ENCODE results near the gene PAK6. TPM values are rescaled to one million over a fixed set of nuclear protein-coding genes. Genes with fewer than 3 reads are reported as not detected.
A peak's percentile ranks its signal among the peaks of the same experiment; 100 is the strongest.

Gene PAK6
- total and polyA plus RNA-seq, 9 of the 15 experiments (the other 6 are each of a cell fraction or from before 2014, with no cell fraction given) = 0.03 to 0.74 (median 0.16) TPM; not detected in 2

- TF ChIP-seq AFF4 (CRISPR knock-in tag; IDR thresholded peaks at IDR 0.05) = no peak
Observed at GRCh38 chr15:40314723-40315276, 75.9 kb downstream of the PAK6 start (continued).

- Histone ChIP-seq H3K4me2 (ENCODE audit: insufficient read depth, low read length) (no peak overlapping the region), H3K36me3 (ENCODE audit: control insufficient read depth, insufficient read depth, low read length) (no peaks in the 10 kb centered on the region), H3K4me1 (replicated peaks in 1 of 2; ENCODE audit: control insufficient read depth in 2 of 2, insufficient read depth in 2 of 2, low read length in 2 of 2) (peaks cover 0 to 3% of the 10 kb centered on the region in 2 experiments; a peak in 2 of 5 replicates), H3K79me2 (ENCODE audit: control insufficient read depth, insufficient read depth, low read length) (no peaks in the 10 kb centered on the region), H3K27ac (ENCODE audit: extremely low read depth, low read depth, low read length) (no peak overlapping the region), H3K9me3 (replicated peaks; ENCODE audit: control insufficient read depth, insufficient read depth, low read depth, low read length) (no peaks in the 10 kb centered on the region), H3K9ac (ENCODE audit: insufficient read depth in 1 of 2, low read depth in 2 of 2, low read length in 2 of 2) (no peak overlapping the region), H3K27me3 (ENCODE audit: control insufficient read depth in 2 of 2, insufficient read depth in 2 of 2, low read length in 2 of 2) (peaks cover 2 to 29% of the 10 kb centered on the region in 2 experiments; a peak in 3 of 5 replicates), H3K4me3 (no peak overlapping the region), H4K20me1 (replicated peaks; ENCODE audit: control insufficient read depth, insufficient read depth, low read length) (no peaks in the 10 kb centered on the region), H2AFZ (ENCODE audit: low read depth, low read length) (no peak overlapping the region), H3K9me1 (ENCODE audit: control insufficient read depth, insufficient read depth, low read length) (no peaks in the 10 kb centered on the region)
- TF ChIP-seq NFE2L1 (tag; IDR thresholded peaks at IDR 0.05; ENCODE audit: borderline replicate concordance, low read depth) = no peak
- no peak for TF ChIP-seq SMARCC2 (IDR thresholded peaks at IDR 0.05; ENCODE audit: low read depth)
- no peak for TF ChIP-seq ZNF79 (CRISPR knock-in tag; IDR thresholded peaks at IDR 0.05; ENCODE audit: low read depth)
- 0 out of 2 replicates have a peak, but pooled peaks have one; percentile 5 for TF ChIP-seq C11orf30 (IDR thresholded peaks at IDR 0.05; ENCODE audit: low read depth)
- TF ChIP-seq DDX20 (tag; IDR thresholded peaks at IDR 0.05; ENCODE audit: low read depth) = no peak
- peak; percentile 41; the same call in 1 of the 2 replicates for TF ChIP-seq ZNF316 (IDR thresholded peaks at IDR 0.05)
- TF ChIP-seq BDP1 (IDR thresholded peaks at IDR 0.05; ENCODE audit: insufficient read depth, insufficient read length) = no peak
- no peak for TF ChIP-seq CBX1 (IDR thresholded peaks at IDR 0.05; ENCODE audit: low read depth)
- intact Hi-C loops (cut with micrococcal nuclease) (no loop called here), in situ Hi-C loops (cut with MboI) (no loop called here)
- WGBS (ENCODE audit: insufficient coverage, low coverage, missing lambda C conversion rate) = 4% methylated on average over 3 of the region's 3 CpGs
- POLR2A ChIA-PET = interaction anchor here (0.7 kb wide), 2 partner anchors 10 to 153 kb away, joined by 3 read pairs; no protein-coding TSS in a partner anchor
- BruUV-seq (replicated peaks) = no TSS peak
- CTCF ChIA-PET (ENCODE audit: low intra/inter-chr PET ratio) = interaction anchor here (0.8 kb wide), 1 partner anchor 21 kb away, joined by 3 read pairs; no protein-coding TSS in a partner anchor
- no peak for FAIRE-seq
- DNase-seq (ENCODE audit: extremely low read depth in 1 of 4, low spot score in 3 of 4) = no peak
- ATAC-seq = no peak
Observed at GRCh38 chr15:40316931-40317330, 78.1 kb downstream of the PAK6 start.

Measured in K562 (cell line).